Transverse colon (tissue), 4 donors: ENCODE measurements around the gene HSBP1.

Experiments used
- EP300 ChIP-seq: sonication (generic); formaldehyde crosslinking; IDR thresholded peaks from one replicate; pipeline ENCODE4 v1.6.1; 2017; ENCODE audit warnings: antibody characterized with exemption, low read depth
- POLR2A ChIP-seq: fragments of 450-650 bp; IDR thresholded peaks from one replicate; pipeline ENCODE4 v1.6.1; 2016; ENCODE audit warnings: antibody characterized with exemption, mild to moderate bottlenecking, moderate library complexity
- POLR2AphosphoS5 ChIP-seq, 3 donors: sonication (generic); formaldehyde crosslinking; IDR thresholded peaks; one replicate each; pipeline ENCODE4 v1.6.1; 2016; ENCODE audit warnings: antibody characterized with exemption in 3 of 3
- TF ChIP-seq, protein P1 (sequence below), 5 experiments: fragments of 200-600 bp in 3 of 5; fragments of 450-650 bp in 2 of 5; sonication (generic) in 3 of 5; IDR thresholded peaks; 1 replicate in 2 of 5; 2 replicates in 3 of 5; pipeline ENCODE4 v1.5.1; 2016 to 2017; ENCODE audit warnings: antibody characterized with exemption in 5 of 5, inconsistent platforms in 3 of 5, mild to moderate bottlenecking in 2 of 5, moderate library complexity in 1 of 5

- TF ChIP-seq, protein P1, sequence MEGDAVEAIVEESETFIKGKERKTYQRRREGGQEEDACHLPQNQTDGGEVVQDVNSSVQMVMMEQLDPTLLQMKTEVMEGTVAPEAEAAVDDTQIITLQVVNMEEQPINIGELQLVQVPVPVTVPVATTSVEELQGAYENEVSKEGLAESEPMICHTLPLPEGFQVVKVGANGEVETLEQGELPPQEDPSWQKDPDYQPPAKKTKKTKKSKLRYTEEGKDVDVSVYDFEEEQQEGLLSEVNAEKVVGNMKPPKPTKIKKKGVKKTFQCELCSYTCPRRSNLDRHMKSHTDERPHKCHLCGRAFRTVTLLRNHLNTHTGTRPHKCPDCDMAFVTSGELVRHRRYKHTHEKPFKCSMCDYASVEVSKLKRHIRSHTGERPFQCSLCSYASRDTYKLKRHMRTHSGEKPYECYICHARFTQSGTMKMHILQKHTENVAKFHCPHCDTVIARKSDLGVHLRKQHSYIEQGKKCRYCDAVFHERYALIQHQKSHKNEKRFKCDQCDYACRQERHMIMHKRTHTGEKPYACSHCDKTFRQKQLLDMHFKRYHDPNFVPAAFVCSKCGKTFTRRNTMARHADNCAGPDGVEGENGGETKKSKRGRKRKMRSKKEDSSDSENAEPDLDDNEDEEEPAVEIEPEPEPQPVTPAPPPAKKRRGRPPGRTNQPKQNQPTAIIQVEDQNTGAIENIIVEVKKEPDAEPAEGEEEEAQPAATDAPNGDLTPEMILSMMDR (IDR thresholded peaks at IDR 0.05) = no peak
- no peak for TF ChIP-seq POLR2A
- TF ChIP-seq POLR2AphosphoS5 (IDR thresholded peaks at IDR 0.05) = no peak
- no peak for TF ChIP-seq EP300
Observed at GRCh38 chr16:83793179-83793578, 14.6 kb upstream of the HSBP1 start.
